Endothelial cell (in vitro differentiated cells): ENCODE measurements around the gene DDIAS. TPM values are rescaled to one million over a fixed set of nuclear protein-coding genes. Genes with fewer than 3 reads are reported as not detected.

ENCODE experiments used
- DNase-seq: peaks from one replicate; pipeline ENCODE4 v3.0.0; 2021; ENCODE audit warnings: low spot score
- H3K27ac Mint-ChIP-seq: one replicate; pipeline ENCODE4 v1.8.0; 2021; ENCODE audit warnings: mixed read lengths, inconsistent platforms; ENCODE audit not compliant: unreplicated experiment
- H3K27me3 Mint-ChIP-seq: one replicate; pipeline ENCODE4 v1.8.0; 2021; ENCODE audit warnings: mild to moderate bottlenecking, moderate library complexity, mixed read lengths, inconsistent platforms; ENCODE audit not compliant: unreplicated experiment
- H3K36me3 Mint-ChIP-seq: one replicate; pipeline ENCODE4 v1.8.0; 2021; ENCODE audit warnings: mild to moderate bottlenecking, low read depth, mixed read lengths, inconsistent platforms; ENCODE audit not compliant: unreplicated experiment
- H3K4me1 Mint-ChIP-seq: one replicate; pipeline ENCODE4 v1.8.0; 2021; ENCODE audit warnings: mild to moderate bottlenecking, mixed read lengths, inconsistent platforms; ENCODE audit not compliant: unreplicated experiment
- H3K4me3 Mint-ChIP-seq: one replicate; pipeline ENCODE4 v1.8.0; 2021; ENCODE audit warnings: mild to moderate bottlenecking, mixed read lengths, inconsistent platforms; ENCODE audit not compliant: unreplicated experiment
- H3K9me3 Mint-ChIP-seq: one replicate; pipeline ENCODE4 v1.8.0; 2021; ENCODE audit warnings: mixed read lengths, inconsistent platforms; ENCODE audit not compliant: unreplicated experiment
- CTCF ChIP-seq: fragments of 200-600 bp; sonication (generic); IDR thresholded peaks from one replicate; pipeline ENCODE4 v1.5.0; 2021; ENCODE audit warnings: antibody characterized with exemption; ENCODE audit not compliant: unreplicated experiment
- total RNA-seq: library from RNA; stranded (reverse); fragmentation: NEBNext Ultra II Directional; extraction: Animal tissue kit (Norgen Biotek cat#: 25700); gene quantifications from one replicate; pipeline ENCODE4 v1.2.1, GENCODE V29; 2021; ENCODE audit not compliant: unreplicated experiment

Gene DDIAS
- total RNA-seq, 1 donor from 2014 or later: 11.2 TPM

- H3K36me3 Mint-ChIP-seq: peaks cover 3% of the 10 kb centered on the region
- H3K27me3 Mint-ChIP-seq: peaks cover 4% of the 10 kb centered on the region
- DNase-seq: no peak
- no peak for TF ChIP-seq CTCF
- H3K9me3 Mint-ChIP-seq: no peaks in the 10 kb centered on the region
- H3K27ac Mint-ChIP-seq: no peak overlapping the region
- peak overlapping the region; percentile 43 for H3K4me3 Mint-ChIP-seq
- H3K4me1 Mint-ChIP-seq: peaks cover 42% of the 10 kb centered on the region
These were observed 6.0 kb upstream of the DDIAS start for GRCh38 chr11:82895437-82896091.

- Mint-ChIP-seq H3K4me3 (peak overlapping the region; percentile 65), H3K4me1 (peaks cover 47% of the 10 kb centered on the region), H3K27ac (no peak overlapping the region), H3K9me3 (no peaks in the 10 kb centered on the region), H3K27me3 (peaks cover 7% of the 10 kb centered on the region), H3K36me3 (peaks cover 7% of the 10 kb centered on the region)
- DNase-seq: no peak
- no peak for TF ChIP-seq CTCF
These were observed 5.4 kb upstream of the DDIAS start for GRCh38 chr11:82896183-82896582.

GRCh38 chr11:82898241-82898640 is 3.3 kb upstream of the DDIAS start:
- Mint-ChIP-seq H3K4me3 (peak overlapping the region; percentile 100), H3K4me1 (peaks cover 57% of the 10 kb centered on the region), H3K36me3 (peaks cover 7% of the 10 kb centered on the region), H3K27me3 (peaks cover 8% of the 10 kb centered on the region), H3K9me3 (no peaks in the 10 kb centered on the region), H3K27ac (no peak overlapping the region)
- DNase-seq: no peak
- no peak for TF ChIP-seq CTCF

GRCh38 chr11:82899186-82899820 is 2.2 kb upstream of the DDIAS start:
- peak overlapping the region; percentile 83 for H3K27ac Mint-ChIP-seq
- no peak for TF ChIP-seq CTCF
- H3K36me3 Mint-ChIP-seq: peaks cover 7% of the 10 kb centered on the region
- H3K27me3 Mint-ChIP-seq: peaks cover 8% of the 10 kb centered on the region
- H3K4me1 Mint-ChIP-seq: peaks cover 57% of the 10 kb centered on the region
- no peaks in the 10 kb centered on the region for H3K9me3 Mint-ChIP-seq
- no peak for DNase-seq
- H3K4me3 Mint-ChIP-seq: peak overlapping the region; percentile 100

- no peaks in the 10 kb centered on the region for H3K9me3 Mint-ChIP-seq
- peak overlapping the region; percentile 95 for H3K27ac Mint-ChIP-seq
- H3K36me3 Mint-ChIP-seq: peaks cover 7% of the 10 kb centered on the region
These were observed 1.6 kb upstream of the DDIAS start for GRCh38 chr11:82899957-82900276.

More at GRCh38 chr11:82899957-82900276, 1.6 kb upstream of the DDIAS start:
- Mint-ChIP-seq H3K4me1 (peaks cover 54% of the 10 kb centered on the region), H3K4me3 (peak overlapping the region; percentile 100), H3K27me3 (peaks cover 8% of the 10 kb centered on the region)
- no peak for DNase-seq
- no peak for TF ChIP-seq CTCF
